NT2/D1 (cell line): ENCODE measurements around the gene JAM2.
"Not testable (repeated sequence)": the region's sequence is repeated elsewhere in the genome, so short reads cannot be mapped to it uniquely, and the experiment has no call there.

Experiments used
- DNase-seq: peaks from one replicate; pipeline ENCODE4 v3.0.0-alpha.2; 2011; ENCODE audit warnings: low read depth, low spot score
- H3K27me3 ChIP-seq: 2 replicates; pipeline ENCODE4 v1.6.0; 2011; ENCODE audit warnings: mild to moderate bottlenecking; ENCODE audit not compliant: insufficient read length, insufficient read depth
- H3K36me3 ChIP-seq: 2 replicates; pipeline ENCODE4 v1.6.1; 2011; ENCODE audit warnings: mild to moderate bottlenecking, low read length, mixed read lengths; ENCODE audit not compliant: insufficient read depth, insufficient read length
- H3K4me1 ChIP-seq: 2 replicates; pipeline ENCODE4 v1.5.1; 2011; ENCODE audit not compliant: insufficient read depth, insufficient read length
- H3K4me3 ChIP-seq: 2 replicates; pipeline ENCODE4 v1.5.1; 2011; ENCODE audit warnings: low read depth; ENCODE audit not compliant: insufficient read length
- H3K9ac ChIP-seq: 2 replicates; pipeline ENCODE4 v1.6.0; 2011; ENCODE audit warnings: low read depth; ENCODE audit not compliant: insufficient read length
- H3K9me3 ChIP-seq: 2 replicates; pipeline ENCODE4 v1.5.1; 2011; ENCODE audit warnings: mild to moderate bottlenecking, low read length; ENCODE audit not compliant: insufficient read depth
- SUZ12 ChIP-seq: IDR thresholded peaks from 2 replicates; pipeline ENCODE4 v1.6.1; 2011; ENCODE audit not compliant: insufficient read length, insufficient read depth; ENCODE audit errors: extremely low read depth
- YY1 ChIP-seq: IDR thresholded peaks from 2 replicates; pipeline ENCODE4 v1.6.1; 2011; ENCODE audit not compliant: insufficient read length, insufficient read depth
- ZNF274 ChIP-seq: IDR thresholded peaks from 2 replicates; pipeline ENCODE4 v1.6.1; 2011; ENCODE audit warnings: mild to moderate bottlenecking, low read depth, low read length

JAM2 gene

DNA sequence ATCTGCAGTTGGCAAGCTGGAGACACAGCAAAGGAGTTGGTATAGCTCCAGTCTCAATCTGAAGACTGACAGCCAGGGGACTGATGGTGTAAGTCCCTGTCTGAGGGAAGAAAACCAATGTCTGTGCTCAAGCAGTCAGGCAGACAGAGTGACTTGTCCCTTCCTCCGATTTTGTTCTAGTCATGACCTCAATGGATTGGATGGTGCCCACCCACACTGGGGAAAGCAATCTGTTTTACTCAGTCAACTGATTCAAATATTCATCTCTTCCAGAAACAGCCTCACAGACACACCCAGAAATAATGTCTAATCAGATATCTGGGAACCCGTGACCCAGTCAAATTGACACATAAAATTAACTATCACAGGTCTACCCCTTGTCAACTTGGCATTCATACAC lies 19.9 kb upstream of the JAM2 start:
- DNase-seq, result no peak
- H3K9ac ChIP-seq, result no peak overlapping the region
- no peaks in the 10 kb centered on the region for H3K36me3 ChIP-seq
- no peaks in the 10 kb centered on the region for H3K27me3 ChIP-seq
- H3K9me3 ChIP-seq, result no peaks in the 10 kb centered on the region
- H3K4me1 ChIP-seq, result no peaks in the 10 kb centered on the region
- no peak overlapping the region for H3K4me3 ChIP-seq
- TF ChIP-seq SUZ12 (no peak), ZNF274 (no peak), YY1 (no peak)

DNA sequence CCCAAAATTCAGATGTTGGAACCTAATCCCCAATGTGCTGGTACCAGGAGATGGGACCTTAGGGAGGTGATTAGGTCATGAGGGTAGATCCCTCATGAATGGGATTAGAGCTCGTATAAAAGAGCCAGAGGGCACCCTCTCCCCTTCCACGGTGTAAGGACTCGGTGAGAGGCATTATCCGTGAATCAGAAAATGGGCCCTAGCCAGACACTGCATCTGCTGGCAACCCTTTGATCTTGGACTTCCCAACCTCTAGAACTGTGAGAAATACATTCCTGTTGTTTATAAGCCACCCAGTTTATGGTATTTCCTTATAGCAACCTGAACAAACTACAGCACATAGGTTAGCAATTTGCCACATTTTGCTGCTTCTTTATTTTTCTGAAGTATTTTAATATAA lies 14.5 kb upstream of the JAM2 start:
- H3K27me3 ChIP-seq, result no peaks in the 10 kb centered on the region
- no peak for DNase-seq
- no peak overlapping the region for H3K9ac ChIP-seq
- no peaks in the 10 kb centered on the region for H3K4me1 ChIP-seq
- TF ChIP-seq SUZ12, result no peak
- no peak for TF ChIP-seq ZNF274
- TF ChIP-seq YY1, result no peak
- H3K36me3 ChIP-seq, result no peaks in the 10 kb centered on the region
- no peaks in the 10 kb centered on the region for H3K9me3 ChIP-seq
- no peak overlapping the region for H3K4me3 ChIP-seq

DNA sequence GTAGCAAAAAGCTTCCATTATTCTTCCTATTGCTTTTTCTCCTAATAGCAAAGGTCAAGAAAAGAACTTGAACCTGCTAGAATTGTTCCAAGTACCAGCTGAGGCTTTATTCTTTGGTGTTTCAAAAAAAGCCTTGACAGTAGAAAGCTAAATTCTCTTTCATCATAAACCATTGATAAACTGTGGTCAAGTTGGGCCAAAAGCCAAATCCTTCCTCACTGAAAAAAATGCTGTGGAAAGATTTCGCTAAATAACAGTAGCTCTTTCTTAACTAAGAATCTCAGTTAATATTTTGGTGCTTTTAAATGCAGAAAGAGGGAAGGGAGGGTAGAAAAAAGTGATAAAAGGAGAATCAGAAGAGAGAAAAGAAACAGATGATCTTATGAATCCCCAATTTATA lies 14.0 kb upstream of the JAM2 start:
- TF ChIP-seq SUZ12 (no peak), YY1 (no peak), ZNF274 (no peak)
- no peak overlapping the region for H3K4me3 ChIP-seq
- H3K36me3 ChIP-seq, result no peaks in the 10 kb centered on the region
- H3K4me1 ChIP-seq, result no peaks in the 10 kb centered on the region
- no peak overlapping the region for H3K9ac ChIP-seq
- DNase-seq, result no peak
- H3K27me3 ChIP-seq, result no peaks in the 10 kb centered on the region
- no peaks in the 10 kb centered on the region for H3K9me3 ChIP-seq

DNA sequence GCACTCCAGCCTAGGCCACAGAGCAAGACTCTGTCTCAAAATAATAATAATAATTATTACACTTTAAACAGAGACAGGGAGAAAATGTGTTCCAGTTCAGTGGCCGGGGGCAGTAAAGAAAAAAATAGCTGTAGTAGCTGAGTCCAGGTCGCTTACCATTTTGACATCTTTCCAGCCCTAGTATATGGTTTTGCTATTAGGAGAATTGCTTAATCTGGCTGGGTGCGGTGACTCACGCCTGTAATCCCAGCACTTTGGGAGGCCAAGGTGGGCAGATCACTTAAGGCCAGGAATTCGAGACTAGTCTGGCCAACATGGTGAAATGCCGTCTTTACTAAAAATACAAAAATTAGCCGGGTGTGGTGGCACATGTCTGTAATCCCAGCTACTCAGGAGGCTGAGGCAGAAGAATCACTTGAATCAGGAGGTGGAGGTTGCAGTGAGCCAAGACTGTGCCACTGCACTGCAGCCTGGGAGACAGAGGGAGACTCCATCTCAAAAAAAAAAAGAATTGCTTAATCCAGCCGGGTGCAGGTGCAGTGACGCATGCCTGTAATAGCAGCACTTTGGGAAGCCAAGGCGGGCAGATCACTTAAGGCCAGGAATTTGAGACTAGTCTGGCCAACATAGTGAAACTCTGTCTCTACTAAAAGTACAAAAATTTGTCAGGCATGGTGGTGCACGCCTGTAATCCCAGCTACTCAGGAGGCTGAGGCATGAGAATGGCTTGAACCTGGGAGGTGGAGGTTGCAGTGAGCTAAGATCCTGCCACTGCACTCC lies 13.1 kb upstream of the JAM2 start:
- not testable (repeated sequence) for H3K4me1 ChIP-seq, H3K9ac ChIP-seq, H3K36me3 ChIP-seq, DNase-seq, H3K9me3 ChIP-seq, H3K27me3 ChIP-seq, H3K4me3 ChIP-seq

DNA sequence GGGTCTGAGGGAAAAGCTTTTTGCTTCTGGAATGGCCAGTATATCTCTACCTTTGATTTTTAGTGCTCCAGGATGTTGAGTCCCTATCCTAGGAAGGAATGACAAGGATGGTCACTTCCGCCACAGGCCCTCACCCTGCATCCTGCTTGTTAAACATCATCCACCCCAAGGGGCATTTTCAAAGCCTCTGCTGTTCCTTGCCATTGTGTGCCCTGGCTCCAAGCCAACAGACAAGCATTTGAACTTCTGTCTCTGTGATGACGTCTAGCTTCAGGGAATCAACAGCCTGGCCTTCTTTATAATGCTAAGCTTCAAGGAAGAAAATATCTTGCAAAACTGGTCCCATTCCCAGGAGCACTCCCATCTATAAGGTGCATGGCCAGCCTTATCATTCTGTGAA lies 12.3 kb upstream of the JAM2 start:
- Histone ChIP-seq H3K4me1 (no peaks in the 10 kb centered on the region), H3K27me3 (no peaks in the 10 kb centered on the region), H3K36me3 (no peaks in the 10 kb centered on the region), H3K4me3 (no peak overlapping the region), H3K9me3 (no peaks in the 10 kb centered on the region), H3K9ac (no peak overlapping the region)
- no peak for TF ChIP-seq SUZ12
- no peak for TF ChIP-seq YY1
- TF ChIP-seq ZNF274, result no peak
- DNase-seq, result no peak

DNA sequence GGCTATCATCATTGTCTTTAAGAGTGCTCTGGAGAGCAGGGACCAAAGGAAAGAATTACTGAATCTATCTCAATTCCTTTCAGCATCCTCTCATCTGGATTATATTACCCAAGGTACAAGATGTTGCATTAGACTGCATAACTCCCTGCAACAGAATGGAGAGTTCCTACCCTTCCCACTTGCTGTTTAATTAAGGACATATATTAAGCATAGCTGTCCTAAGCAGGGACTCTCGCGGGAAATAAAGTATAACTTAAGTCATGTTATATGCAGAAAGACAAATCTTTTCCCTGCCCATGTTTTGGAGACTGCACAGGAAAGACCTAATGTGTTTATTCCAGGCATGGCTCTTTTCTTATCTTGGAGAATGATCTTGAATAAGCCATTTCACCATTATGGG lies 6.8 kb upstream of the JAM2 start:
- no peaks in the 10 kb centered on the region for H3K9me3 ChIP-seq
- no peak for TF ChIP-seq YY1
- TF ChIP-seq ZNF274, result no peak
- no peak for TF ChIP-seq SUZ12
- no peak overlapping the region for H3K9ac ChIP-seq
- H3K36me3 ChIP-seq, result no peaks in the 10 kb centered on the region
- no peak for DNase-seq
- H3K4me3 ChIP-seq, result no peak overlapping the region
- no peaks in the 10 kb centered on the region for H3K27me3 ChIP-seq
- no peaks in the 10 kb centered on the region for H3K4me1 ChIP-seq

DNA sequence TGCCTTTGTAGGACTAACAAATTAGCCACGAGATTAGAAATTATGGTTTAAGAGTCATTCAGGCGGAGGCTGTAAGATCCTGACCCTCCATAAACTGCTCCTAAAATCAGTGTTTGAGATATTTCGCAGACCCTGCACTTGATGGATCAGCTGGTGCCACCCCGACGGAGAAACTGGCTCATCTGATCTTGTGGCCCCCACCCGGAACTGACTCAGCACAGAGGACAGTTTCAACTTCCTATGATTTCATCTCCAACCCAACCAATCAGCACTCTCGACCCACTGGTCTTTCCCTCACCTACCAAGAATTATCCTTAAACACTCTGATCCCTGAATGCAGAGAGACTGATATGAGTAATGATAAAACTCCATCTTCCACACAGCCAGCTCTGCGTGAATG lies 3.7 kb upstream of the JAM2 start:
- Histone ChIP-seq H3K4me3 (no peak overlapping the region), H3K4me1 (no peaks in the 10 kb centered on the region), H3K36me3 (no peaks in the 10 kb centered on the region), H3K9me3 (no peaks in the 10 kb centered on the region), H3K9ac (no peak overlapping the region), H3K27me3 (peaks cover 21% of the 10 kb centered on the region)
- no peak for TF ChIP-seq ZNF274
- no peak for TF ChIP-seq YY1
- no peak for TF ChIP-seq SUZ12
- DNase-seq, result no peak

DNA sequence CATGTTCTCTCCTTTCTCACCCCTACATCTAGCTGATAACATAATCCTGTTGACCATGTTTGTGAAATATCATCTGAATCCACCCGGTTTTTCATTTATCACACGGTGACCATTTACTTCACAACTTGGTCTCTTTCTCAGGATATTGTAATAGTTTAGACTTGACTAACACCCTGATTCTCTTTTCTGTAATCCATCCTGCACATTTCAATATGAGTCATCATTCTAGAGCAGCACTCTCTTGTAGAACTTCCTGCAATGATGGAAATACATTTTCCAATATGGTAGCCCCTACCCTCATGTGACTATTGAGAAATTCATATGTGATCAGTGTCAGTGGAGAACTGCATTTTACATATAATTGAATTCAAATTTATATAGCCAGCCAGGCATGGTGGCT lies 2.3 kb upstream of the JAM2 start:
- Histone ChIP-seq H3K4me1 (no peaks in the 10 kb centered on the region), H3K27me3 (peaks cover 35% of the 10 kb centered on the region), H3K36me3 (no peaks in the 10 kb centered on the region), H3K9ac (no peak overlapping the region), H3K4me3 (no peak overlapping the region), H3K9me3 (no peaks in the 10 kb centered on the region)
- no peak for TF ChIP-seq YY1
- TF ChIP-seq ZNF274, result no peak
- no peak for TF ChIP-seq SUZ12
- no peak for DNase-seq
